ENCODE data around the gene FN3KRP.
"Not testable (repeated sequence)": the region's sequence is repeated elsewhere in the genome, so short reads cannot be mapped to it uniquely, and the experiment has no call there.

Gene FN3KRP

GRCh38 chr17:82745524-82745923, 29.0 kb downstream of the FN3KRP start:
- FAIRE-seq, result no peak

GRCh38 chr17:82748756-82749155, 32.2 kb downstream of the FN3KRP start:
- no peak for FAIRE-seq

GRCh38 chr17:82750241-82750908, 33.9 kb downstream of the FN3KRP start:
- FAIRE-seq, result no peak

- FAIRE-seq, result no peak
Observed at GRCh38 chr17:82751171-82751570, 34.7 kb downstream of the FN3KRP start.

GRCh38 chr17:82751571-82752370, 35.3 kb downstream of the FN3KRP start, which contains the start of gene TBCD:
TBCD (plus strand) TSS chr17:82752065; CDS start chr17:82752194, 129 bp downstream.
- no peak for FAIRE-seq

- no peak for FAIRE-seq
Observed at GRCh38 chr17:82752371-82753200, 36.1 kb downstream of the FN3KRP start.

GRCh38 chr17:82753201-82753464, 36.6 kb downstream of the FN3KRP start:
- no peak for FAIRE-seq

- FAIRE-seq, result no peak
Observed at GRCh38 chr17:82754297-82755208, 38.0 kb downstream of the FN3KRP start.

- FAIRE-seq, result no peak
Observed at GRCh38 chr17:82756166-82756565, 39.7 kb downstream of the FN3KRP start.

- no peak for FAIRE-seq
Observed at GRCh38 chr17:82765371-82765770, 48.9 kb downstream of the FN3KRP start.

- FAIRE-seq, result no peak
Observed at GRCh38 chr17:82767041-82767754, 50.7 kb downstream of the FN3KRP start.

- FAIRE-seq, result no peak
Observed at GRCh38 chr17:82769041-82769440, 52.5 kb downstream of the FN3KRP start.

- FAIRE-seq, result no peak
Observed at GRCh38 chr17:82772026-82772425, 55.5 kb downstream of the FN3KRP start.

- FAIRE-seq, result not testable (repeated sequence)
Observed at GRCh38 chr17:82774456-82774855, 58.0 kb downstream of the FN3KRP start.

- FAIRE-seq, result no peak
Observed at GRCh38 chr17:82775001-82775823, 58.7 kb downstream of the FN3KRP start.

- FAIRE-seq, result no peak
Observed at GRCh38 chr17:82776454-82776853, 59.9 kb downstream of the FN3KRP start.
